NCI-H82 treated with DMSO at 0.1 percent for 48 hours (cell line): ENCODE data around the gene NTNG1.
"Not testable (repeated sequence)": the region's sequence is repeated elsewhere in the genome, so short reads cannot be mapped to it uniquely, and the experiment has no call there.

Experiments
- DNase-seq: peaks from one replicate; lab custom pipeline; 2025; ENCODE audit not compliant: unreplicated experiment; lab: John Stamatoyannopoulos, UW

The NTNG1 gene

GRCh38 chr1:107195476-107195875 lies 54.6 kb downstream of the NTNG1 start:
- DNase-seq = no peak

- DNase-seq = peak; percentile 25
These were observed 56.2 kb downstream of the NTNG1 start for GRCh38 chr1:107196973-107197562.

GRCh38 chr1:107198561-107198960 lies 57.7 kb downstream of the NTNG1 start:
- peak; percentile 55 for DNase-seq

- no peak for DNase-seq
These were observed 59.8 kb downstream of the NTNG1 start for GRCh38 chr1:107200631-107201030.

- DNase-seq = no peak
These were observed 61.2 kb downstream of the NTNG1 start for GRCh38 chr1:107202007-107202406.

GRCh38 chr1:107213225-107213624 lies 72.4 kb downstream of the NTNG1 start:
- peak; percentile 28 for DNase-seq

GRCh38 chr1:107220036-107220435 lies 79.2 kb downstream of the NTNG1 start:
- DNase-seq = no peak

- no peak for DNase-seq
These were observed 84.9 kb downstream of the NTNG1 start for GRCh38 chr1:107225706-107226105.

GRCh38 chr1:107228704-107229371 lies 88.0 kb downstream of the NTNG1 start:
- no peak for DNase-seq

- no peak for DNase-seq
These were observed 88.9 kb downstream of the NTNG1 start for GRCh38 chr1:107229711-107230110.

GRCh38 chr1:107230121-107230520 lies 89.3 kb downstream of the NTNG1 start:
- DNase-seq = no peak

- DNase-seq = no peak
These were observed 90.5 kb downstream of the NTNG1 start for GRCh38 chr1:107231291-107231690.

- no peak for DNase-seq
These were observed 91.6 kb downstream of the NTNG1 start for GRCh38 chr1:107232426-107232825.

GRCh38 chr1:107236760-107237159 lies 95.9 kb downstream of the NTNG1 start:
- DNase-seq = not testable (repeated sequence)

- no peak for DNase-seq
These were observed 102.6 kb downstream of the NTNG1 start for GRCh38 chr1:107243461-107243860.

- no peak for DNase-seq
These were observed 104.1 kb downstream of the NTNG1 start for GRCh38 chr1:107244709-107245500.

GRCh38 chr1:107246775-107247345 lies 106.0 kb downstream of the NTNG1 start:
- no peak for DNase-seq

GRCh38 chr1:107247679-107248078 lies 106.8 kb downstream of the NTNG1 start:
- no peak for DNase-seq

- no peak for DNase-seq
These were observed 109.3 kb downstream of the NTNG1 start for GRCh38 chr1:107250169-107250568.

GRCh38 chr1:107251083-107251482 lies 110.2 kb downstream of the NTNG1 start:
- no peak for DNase-seq

GRCh38 chr1:107251839-107252238 lies 111.0 kb downstream of the NTNG1 start:
- DNase-seq = no peak

- no peak for DNase-seq
These were observed 111.4 kb downstream of the NTNG1 start for GRCh38 chr1:107252271-107252670.
